Stimulated activated CD8-positive, alpha-beta memory T cell treated with anti-CD3 and anti-CD28 coated beads, Interleukin-15, amount 100 ng/mL, for 48 hours (primary cell): ENCODE data around the gene RIPK1.
"Not testable (repeated sequence)": the region's sequence is repeated elsewhere in the genome, so short reads cannot be mapped to it uniquely, and the experiment has no call there.

Experiments used
- DNase-seq, 2 donors: peaks; one replicate each; pipeline ENCODE4 v3.0.0-alpha.2; 2020; ENCODE audit warnings: low read depth in 2 of 2

The RIPK1 gene

DNA sequence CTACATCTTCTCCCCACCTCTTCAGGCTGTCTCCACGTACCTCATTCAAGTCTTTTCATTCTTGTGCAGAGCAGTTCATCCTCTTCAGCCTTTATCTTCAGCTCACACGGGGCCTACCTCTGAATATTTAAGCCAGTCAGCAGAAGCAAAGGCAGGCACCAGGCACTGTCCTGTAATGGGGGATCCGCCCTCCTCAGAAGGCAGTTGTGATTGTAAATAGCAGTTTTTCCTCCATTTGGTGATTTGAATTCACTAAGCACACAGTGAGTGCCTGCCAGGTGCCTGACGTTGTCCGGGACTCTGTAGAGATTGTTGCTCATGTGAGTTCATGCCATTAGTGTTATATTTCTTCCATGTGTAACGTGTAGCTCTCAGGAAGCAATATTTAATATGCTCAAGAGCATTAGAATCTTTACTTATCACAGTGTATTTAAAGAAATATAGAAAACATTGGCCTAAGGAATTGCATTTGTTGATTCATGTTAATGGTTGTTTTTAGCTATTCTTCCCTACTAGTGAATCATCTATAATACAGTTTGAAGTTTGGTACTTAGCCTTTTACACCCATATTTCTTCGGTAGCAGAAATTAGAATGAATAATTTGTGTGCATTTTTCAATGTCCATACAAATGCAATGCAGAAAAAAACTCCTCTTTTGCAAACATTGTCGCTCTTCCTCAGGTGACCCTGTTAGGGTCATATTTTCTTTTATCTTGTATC, 68.2 kb downstream of the RIPK1 start:
- no peak for DNase-seq

DNA sequence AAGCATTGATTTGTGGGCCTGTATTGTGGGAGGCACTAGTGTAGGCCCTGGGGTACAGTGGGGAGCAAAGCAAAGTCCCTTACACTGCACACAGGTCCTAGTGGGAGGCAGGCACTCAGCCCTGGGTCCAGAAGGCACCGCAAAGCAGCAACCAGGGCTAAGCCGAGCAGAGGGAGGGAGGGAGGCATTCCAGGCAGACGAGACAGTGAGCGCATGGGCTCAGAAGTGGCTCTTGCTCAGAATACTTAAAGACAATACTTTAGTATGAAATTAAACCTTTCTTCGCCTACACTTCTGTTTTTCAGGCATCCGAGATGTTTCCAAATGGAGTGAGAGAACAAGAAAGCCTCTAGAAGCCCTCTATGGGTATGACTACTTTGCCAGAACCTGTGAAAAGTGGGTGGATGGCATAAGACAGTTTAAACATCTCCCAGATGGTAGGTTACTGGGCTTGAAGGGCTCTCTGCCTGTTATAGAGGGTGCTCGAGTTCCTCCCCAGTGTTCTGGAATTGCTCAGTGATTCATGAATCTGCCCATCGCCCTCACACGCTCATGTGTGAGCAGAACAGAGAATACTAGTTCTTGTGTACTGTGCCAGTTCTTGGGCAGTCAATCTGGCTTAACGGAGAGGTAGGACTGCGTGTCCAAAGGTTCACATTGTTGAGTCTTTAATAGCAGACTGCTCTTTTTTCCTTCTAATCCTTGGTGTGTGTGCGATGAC, 68.9 kb downstream of the RIPK1 start:
- DNase-seq = no peak

DNA sequence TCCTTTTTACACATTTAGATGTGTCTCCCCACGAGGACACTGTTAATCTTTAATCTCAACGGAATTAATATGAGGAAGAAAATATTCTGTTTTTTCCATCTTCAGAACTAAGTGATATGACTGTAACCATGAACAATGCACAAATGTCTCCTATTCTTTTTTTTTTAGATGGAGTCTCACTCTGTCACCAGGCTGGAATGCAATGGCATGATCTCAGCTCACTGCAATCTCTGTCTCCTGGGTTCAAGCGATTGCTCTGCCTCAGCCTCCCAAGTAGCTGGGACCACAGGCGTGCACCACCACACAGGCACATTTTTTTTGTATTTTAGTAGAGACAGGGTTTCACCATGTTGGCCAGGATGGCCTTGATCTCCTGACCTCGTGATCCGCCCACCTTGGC, 69.6 kb downstream of the RIPK1 start:
- not testable (repeated sequence) for DNase-seq

DNA sequence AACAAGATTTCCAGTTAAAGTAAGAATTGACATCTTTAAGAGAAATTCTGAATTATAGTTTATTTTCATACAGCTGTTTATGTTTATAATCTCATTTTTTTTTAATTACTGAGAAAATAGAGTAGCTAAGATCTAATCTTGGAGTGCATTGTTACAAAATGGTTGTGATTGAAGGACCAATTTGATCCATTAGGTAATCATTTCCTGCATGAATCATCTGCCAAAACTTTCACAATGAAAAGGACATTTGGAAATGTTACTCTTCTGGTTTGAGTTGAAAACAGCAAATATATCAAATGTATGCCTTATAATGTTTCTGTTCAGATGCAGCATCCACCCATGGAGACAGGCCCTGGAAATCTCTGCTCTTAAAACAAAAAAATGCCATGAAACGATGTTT, 70.0 kb downstream of the RIPK1 start:
- DNase-seq = no peak

DNA sequence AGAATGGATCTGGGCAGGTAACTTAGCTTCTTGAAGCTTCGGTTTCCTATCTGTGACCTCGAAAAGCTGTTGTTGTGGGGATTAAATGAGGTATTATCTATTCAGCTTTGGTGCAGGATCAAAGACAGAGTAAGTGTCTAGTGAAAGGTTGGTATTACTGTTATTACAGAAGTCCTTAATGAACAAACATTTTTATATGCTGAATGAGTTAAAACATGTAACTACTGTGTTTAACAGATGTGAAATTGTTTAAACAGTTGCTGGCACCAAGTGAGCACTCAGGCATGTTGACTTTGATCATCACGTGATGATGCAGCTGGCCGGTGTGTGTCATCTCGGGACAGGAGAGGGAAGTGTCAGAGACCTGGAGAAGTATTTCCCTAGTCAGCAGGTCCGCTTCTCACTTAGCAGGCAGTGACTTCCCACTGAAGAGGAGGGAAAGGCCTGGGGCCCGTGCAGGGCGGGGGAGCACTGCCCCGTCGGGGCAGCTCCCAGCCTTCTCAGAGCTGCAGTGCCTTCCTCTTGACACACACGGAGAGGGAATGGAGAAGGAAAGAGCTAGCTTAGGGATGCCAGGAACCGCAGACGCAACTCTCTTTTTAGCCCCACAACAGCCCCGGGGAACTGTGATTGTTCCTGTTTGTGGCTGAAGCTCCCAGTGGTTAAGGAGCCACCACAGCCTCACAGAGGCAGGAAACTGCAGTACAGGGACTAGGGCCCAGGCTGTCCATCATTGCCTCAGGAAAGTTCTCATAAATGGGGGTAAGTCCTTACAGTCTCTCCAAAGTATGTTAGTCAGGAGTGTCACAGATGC, 71.0 kb downstream of the RIPK1 start:
- DNase-seq = no peak

DNA sequence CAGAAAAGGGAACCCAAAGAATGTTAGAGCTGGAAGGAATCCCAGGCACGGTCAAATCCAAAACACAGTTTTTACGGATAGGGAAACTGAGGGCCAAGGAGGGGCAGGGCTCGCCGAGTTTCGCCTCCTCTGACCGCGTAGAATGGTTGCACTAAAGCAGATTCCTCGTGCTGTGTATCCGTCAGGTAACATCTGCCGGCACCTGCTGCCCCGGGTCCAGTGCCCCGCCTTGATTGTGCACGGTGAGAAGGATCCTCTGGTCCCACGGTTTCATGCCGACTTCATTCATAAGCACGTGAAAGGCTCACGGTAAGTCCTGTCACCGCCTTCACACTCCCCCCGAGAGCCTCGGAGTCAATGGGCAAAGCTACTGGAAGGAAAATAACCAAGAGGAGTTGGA, 71.9 kb downstream of the RIPK1 start:
- DNase-seq = no peak

DNA sequence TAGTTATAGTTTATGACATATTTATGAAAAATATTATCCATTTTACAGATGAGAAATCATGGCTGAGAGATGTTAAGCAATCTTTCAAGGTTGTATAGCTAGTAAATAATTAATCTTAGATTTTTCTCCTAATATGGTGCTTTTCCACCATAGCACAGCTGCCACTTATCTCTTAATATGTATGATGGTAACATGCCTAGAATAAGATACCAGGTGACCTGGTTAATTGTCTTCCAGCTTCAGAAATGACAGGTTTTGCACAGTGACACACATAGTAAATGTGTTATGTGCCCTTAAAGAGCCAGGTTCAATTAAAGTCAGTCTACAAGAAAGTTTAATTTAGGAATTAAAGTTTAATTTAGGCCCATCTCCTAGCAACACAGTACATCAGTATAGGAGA, 74.2 kb downstream of the RIPK1 start:
- no peak for DNase-seq

DNA sequence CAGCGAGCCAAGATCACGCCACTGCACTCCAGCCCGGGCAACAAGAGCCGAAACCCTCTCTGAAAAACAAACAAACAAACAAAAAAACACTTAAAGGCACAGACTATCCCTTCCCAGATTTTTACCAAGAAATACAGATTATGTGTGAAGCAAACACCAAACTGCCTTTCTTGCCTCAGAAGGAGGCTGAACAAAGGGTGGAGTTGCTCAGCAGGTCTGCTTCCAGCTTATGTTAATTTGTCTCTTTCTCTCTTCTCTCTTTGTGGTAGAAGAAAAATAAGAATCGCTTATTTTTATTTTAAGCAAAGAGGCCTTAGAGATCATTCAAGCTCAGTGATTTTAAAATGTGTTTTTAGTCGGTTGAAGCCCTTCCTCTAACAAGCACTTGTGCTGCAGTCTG, 74.9 kb downstream of the RIPK1 start:
- DNase-seq = no peak

DNA sequence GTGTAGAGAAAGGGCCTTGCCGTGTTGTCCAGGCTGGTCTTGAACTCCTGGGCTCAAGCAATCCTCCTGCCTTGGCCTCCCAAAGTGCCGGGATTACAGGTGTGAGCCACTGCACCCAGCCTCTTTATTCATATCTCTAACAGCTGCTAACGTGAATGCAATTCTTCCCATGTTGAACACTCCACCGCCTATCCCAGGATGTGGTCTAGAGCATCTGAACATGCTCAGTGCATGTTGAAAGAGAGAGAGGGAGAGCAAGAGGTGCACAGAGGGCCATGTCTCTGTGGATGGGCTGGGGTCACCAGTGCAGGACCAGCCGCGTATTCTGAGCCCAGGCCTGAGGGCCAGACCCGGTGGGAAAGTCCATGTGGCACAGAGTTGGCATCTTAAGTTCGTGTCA, 76.3 kb downstream of the RIPK1 start:
- no peak for DNase-seq

DNA sequence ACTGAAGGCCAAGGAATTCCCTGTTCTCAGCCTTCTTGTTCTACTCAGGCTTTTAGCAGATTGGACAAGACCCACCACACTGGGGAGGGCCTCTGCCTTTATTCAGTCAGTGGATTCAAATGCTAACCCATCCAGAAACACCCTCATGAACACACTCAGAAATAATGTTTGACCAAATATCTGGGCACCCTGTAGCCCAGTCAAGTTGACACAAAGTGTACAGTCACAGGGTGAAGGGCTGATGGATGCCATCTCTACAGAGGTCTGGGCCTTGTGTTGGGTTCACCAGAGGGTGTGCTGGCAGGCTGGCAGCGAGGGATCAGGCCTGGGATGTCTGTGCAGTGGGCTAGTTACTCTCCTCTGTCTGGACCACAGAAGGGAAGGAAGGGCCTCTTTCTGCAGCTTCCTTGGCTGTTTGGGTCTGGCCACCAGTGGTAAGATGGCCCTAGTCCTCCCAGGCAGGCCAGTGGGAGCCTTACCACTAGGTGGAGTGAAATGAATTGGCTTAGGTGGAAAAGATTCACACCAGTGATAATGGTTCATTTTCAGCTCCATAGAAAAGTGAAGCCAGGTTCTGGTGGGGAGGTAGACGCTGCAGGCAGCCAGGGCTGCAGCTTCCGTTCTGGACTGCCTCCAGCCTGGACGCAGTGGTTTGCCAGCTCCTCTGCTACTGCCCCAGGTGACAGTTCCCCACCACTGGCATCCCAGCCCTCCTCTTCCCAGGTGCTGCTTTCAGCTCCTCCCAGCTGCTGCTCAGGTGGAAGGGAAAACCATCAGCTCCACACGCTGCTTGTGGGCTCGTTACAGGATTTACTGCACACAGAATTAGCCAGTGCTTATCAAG, 79.8 kb downstream of the RIPK1 start:
- DNase-seq = no peak

DNA sequence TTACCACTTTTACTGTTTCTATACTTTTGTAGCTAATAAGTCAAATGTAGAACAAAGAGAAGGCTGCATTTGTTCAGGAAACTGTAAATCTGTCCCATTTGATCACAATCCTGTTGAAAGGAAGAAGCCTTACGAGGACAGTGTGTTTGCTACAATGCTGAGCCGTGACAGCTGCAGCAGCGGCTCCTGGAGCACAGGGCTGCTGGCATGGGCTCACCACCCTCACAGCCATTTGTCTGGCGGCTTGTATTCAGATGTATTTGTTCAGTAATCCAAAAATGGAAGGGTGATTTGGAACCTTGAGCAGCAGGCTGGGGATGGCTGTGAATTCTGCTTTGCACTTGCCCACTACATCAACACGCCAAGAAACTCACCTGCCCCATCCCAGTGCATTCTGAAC, 83.4 kb downstream of the RIPK1 start:
- DNase-seq = no peak

DNA sequence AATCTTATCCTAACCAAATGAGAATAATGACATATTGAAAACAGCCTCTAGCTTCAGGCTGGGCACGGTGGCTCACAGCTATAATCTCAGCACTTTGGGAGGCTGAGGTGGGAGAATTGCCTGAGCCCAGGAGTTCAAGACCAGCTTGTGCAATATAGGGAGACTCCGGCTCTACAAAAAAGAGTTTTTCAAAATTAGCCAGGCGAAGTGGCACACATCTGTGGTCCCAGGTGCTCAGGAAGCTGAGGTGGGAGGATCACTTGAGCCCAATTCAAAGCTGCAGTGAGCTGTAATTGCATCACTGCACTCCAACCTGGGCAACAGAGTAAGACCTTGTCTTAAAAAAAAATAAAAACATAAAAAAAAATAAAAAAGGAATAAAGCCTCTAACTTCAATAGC, 84.4 kb downstream of the RIPK1 start:
- no peak for DNase-seq

DNA sequence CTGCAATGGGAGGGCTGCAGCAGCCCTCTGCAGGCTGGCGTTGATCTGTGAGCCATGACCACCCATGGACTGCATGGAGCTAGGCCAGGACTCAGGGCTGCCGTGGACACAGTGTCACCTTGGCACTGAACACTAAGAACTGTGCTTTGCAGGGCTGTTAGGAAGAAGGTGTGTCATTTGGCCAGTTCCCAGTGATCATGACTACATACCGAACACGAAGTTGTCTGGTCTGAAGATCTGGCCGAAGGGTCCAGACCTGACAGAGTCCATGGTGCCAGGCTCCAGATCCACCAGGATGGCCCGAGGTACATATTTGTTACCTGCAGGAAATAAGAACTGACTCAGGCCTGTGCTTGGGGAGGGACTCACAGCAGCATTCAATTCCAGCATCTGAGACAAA, 87.1 kb downstream of the RIPK1 start:
- not testable (repeated sequence) for DNase-seq

DNA sequence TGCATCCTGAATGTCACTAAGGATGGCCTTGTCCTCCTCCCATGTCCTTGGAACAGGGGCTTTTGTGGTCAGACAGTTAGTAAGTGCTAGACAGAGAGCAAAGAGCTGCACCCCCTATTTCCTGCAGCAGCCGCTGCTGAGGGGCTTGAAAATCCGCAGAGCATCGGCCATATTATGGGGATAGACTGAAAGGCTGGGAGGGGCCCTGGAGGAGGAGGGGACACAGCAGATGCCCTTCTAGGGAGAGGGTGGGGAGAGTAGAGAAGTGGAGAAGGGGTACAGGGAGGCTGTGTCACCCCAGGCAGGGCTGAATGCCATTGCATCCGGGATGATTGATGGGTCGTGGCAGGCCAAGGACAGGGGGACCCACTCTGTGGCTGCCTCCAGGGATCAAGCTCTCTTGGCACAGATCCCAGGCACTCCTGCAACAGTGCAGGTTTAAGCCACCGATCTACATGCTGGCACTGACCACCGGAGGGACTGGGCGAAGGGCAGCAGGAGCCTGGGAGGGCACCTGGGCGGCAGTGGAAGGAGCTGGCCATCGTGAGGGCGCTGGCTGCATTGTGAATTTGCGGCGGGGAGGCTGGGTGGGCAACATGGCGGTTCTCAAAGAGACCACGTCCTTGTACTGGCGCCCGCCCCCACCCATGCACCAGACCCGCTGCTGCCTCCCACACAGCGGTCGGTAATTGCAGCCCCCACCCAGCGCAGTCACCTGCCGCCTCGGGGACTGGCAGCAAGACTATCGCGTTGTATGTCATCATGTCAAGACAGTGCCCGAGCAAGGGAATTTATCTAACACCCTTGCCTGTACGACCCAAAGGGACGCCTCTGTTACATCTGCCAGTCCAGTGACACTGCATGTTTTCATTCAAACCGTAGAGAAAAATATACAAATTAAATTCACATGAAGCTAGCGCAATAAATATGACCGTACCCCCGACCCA, 88.2 kb downstream of the RIPK1 start:
- not testable (repeated sequence) for DNase-seq

DNA sequence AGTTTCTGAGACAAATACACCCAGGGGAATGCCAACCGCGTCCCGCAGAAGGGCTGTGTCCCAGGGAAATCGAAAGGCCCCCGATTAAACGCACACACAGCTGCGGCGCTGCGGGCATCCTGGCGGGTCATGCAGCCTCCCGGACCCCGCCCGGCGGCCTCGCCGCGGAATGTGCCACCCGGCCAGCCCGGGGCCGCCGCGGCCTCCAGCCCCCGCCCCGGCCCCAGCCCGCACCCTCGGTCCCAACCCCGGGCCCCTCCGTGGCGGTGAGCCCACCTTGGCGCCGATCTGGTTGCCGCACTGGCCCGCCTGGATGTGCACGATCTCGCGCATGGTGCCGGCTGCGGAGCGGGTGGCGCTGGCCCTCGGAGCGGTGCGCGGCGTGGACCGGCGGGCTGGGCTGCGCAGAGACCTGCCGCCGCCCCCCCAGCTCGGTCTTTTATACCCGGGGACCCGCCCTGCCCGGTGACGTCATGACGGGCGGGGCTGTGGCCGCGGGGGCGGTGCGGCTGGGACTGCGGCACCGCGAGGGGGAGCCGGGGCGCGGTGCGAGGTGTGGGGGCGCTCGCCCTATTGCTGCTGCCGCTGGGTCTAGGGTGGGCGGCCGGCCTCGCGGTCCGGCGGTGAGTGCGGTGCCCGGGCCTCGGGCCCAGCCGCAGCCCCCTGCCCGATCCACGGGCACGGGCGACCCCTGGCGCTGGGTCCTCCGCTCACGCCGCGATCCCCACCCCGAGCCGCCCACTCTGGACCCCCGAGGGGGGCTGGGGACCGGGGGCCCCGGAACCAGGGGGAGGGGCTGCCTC, 89.0 kb downstream of the RIPK1 start, which contains the start of gene TUBB2A:
Gene TUBB2A, minus strand, starts transcription at position 414 of the 803 bp plus-strand sequence. Its CDS starts 81 bp downstream, at position 333.
- peak; percentile 66 to 69 for DNase-seq

DNA sequence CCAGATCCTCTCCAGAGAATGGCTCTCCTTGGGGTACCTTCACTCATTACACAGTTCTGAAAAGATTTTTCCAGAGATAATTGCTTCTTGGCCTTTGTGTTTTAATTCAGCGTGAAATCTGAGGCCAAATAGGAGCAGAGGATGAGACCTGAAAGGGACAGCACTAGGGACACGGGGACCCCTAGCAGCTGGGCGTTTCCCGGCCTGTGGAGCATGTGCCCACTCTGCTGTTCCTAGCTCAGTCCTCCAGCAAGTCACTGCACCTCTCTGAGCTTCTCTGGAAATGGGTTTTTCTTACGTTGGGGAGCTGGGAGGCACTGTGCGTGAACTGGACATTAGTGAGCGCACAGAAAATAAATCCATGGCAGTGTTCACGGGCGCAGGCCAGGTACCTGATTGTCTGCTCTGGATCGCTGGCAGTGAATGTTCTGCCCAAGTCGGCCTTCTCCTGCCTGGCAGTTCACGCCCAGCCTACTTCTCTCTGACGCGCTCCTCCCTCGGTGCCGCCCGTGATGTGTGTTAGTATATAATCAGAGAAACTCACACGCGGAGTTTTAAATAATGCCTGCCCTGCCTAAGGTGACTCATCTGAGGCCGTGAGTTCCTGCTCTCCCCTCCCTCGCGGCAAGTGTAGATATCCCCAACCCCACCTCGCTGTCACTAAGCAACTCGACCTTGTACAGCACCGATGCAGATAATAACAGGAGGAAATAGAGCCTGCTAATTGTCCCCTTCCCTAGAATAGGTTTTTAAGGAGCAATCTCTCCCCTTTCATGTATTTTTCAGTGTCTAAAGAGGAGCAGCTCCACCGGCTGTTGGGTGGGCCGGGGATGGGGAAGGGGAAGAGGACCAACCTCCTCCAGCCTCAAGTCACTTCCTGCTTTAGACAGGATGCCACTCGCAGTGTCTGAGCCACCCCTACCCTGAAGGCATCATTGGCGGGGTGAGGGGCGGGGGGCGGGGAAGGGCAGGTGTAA, 91.8 kb downstream of the RIPK1 start:
- peak in 1 of 2 donors; percentile 37 for DNase-seq

DNA sequence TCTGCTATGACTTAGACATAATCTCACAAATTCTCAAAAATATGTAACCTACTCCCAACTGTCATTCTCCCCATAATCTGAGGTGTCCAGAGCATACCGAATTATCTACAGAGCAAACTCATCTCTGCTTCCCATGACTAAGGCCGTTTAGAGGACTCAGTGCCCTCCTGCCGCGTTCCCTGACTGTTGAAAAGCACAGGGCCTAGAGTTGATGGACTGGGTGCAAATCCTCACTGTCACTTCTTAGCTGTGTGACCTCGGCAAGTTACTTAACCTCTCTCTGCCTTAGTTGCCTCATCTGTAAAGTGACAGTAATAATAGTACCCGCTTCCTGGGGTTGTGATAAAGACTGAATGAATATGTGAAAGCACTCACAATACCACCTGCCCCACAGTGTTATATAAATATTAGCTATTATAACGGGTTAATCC, 93.8 kb downstream of the RIPK1 start:
- no peak for DNase-seq

DNA sequence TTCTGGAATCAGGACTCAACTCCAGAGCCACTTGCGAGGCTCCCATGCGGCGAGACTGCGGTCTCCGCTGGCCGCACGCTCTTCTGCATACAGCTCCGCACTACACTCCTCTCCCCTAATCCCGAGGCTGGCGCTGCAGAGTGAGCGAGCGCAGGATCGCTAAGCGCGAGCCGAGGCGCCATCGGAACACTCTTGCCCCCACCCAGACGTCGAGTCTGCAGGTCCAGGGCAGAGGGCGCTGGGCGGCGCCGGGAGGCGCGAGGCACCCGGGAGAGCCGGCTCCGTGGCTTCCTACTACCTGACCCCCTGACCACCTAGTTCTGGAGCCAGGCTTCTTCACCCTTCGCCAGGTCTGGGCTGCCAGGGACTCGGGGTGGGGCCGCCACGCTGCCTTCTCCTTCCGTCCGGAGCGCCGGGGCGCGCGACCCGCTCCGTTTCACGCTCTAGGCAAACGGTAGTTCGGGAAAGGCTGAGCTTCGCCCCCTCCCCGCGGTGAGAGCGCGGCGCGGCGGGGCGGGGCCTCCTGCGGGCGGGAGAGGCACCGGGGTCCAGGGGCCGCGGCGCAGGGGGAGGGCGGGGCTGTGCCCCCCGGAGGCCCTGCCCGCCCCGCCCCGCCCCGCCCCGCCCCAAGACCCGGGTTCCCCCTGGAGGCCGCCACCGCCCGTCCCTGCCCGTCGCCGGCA, 94.4 kb downstream of the RIPK1 start:
- peak; percentile 30 to 35 for DNase-seq
